KMS-11 (cell line): Measurements from ENCODE around the gene PPIF.
A peak's percentile ranks its signal among the peaks of the same experiment; 100 is the strongest.

Experiments
- H2AFZ ChIP-seq: fragments of 200-600 bp; sonication (generic); 2 replicates; pipeline ENCODE4 v1.6.1; 2016; ENCODE audit warnings: antibody characterized with exemption, mixed run types, low read depth
- H3K27ac ChIP-seq: fragments of 200-600 bp; sonication (generic); 2 replicates; pipeline ENCODE4 v1.6.1; 2016; ENCODE audit warnings: mild to moderate bottlenecking, mixed run types
- H3K27me3 ChIP-seq: fragments of 200-600 bp; sonication (generic); 2 replicates; pipeline ENCODE4 v1.6.1; 2017; ENCODE audit warnings: mild to moderate bottlenecking, low read depth, mixed run types, moderate library complexity; ENCODE audit not compliant: insufficient read depth
- H3K36me3 ChIP-seq: fragments of 200-600 bp; sonication (generic); 2 replicates; pipeline ENCODE4 v1.6.1; 2017; ENCODE audit warnings: mild to moderate bottlenecking, mixed run types; ENCODE audit not compliant: insufficient read depth
- H3K4me1 ChIP-seq: fragments of 200-600 bp; sonication (generic); 2 replicates; pipeline ENCODE4 v1.6.1; 2016; ENCODE audit warnings: mild to moderate bottlenecking, low read depth, mixed run types; ENCODE audit not compliant: poor library complexity, severe bottlenecking
- H3K4me2 ChIP-seq: fragments of 200-600 bp; sonication (generic); 2 replicates; pipeline ENCODE4 v1.7.0; 2016; ENCODE audit warnings: mild to moderate bottlenecking, mixed run types
- H3K4me3 ChIP-seq: fragments of 200-600 bp; sonication (generic); IDR thresholded peaks from 2 replicates; pipeline ENCODE4 v1.6.1; 2017; ENCODE audit warnings: low read depth, low read length, mixed read lengths; ENCODE audit not compliant: insufficient read depth
- H3K79me2 ChIP-seq: fragments of 200-600 bp; sonication (generic); 2 replicates; pipeline ENCODE4 v1.6.1; 2016; ENCODE audit warnings: low read depth, mixed run types; ENCODE audit not compliant: insufficient read depth
- H3K9ac ChIP-seq: fragments of 200-600 bp; sonication (generic); 2 replicates; pipeline ENCODE4 v1.6.1; 2016; ENCODE audit warnings: mild to moderate bottlenecking, mixed run types
- H4K20me1 ChIP-seq: fragments of 200-600 bp; sonication (generic); 2 replicates; pipeline ENCODE4 v1.6.1; 2016; ENCODE audit warnings: mild to moderate bottlenecking, mixed run types; ENCODE audit not compliant: insufficient read depth
- TF ChIP-seq, protein P1 (sequence below): fragments of 200-600 bp; sonication (generic); conservative IDR thresholded peaks from 2 replicates; pipeline ENCODE4 v1.6.1; 2017; ENCODE audit warnings: low read depth, mild to moderate bottlenecking, antibody characterized with exemption, low read length, moderate library complexity, mixed read lengths

PPIF gene

DNA sequence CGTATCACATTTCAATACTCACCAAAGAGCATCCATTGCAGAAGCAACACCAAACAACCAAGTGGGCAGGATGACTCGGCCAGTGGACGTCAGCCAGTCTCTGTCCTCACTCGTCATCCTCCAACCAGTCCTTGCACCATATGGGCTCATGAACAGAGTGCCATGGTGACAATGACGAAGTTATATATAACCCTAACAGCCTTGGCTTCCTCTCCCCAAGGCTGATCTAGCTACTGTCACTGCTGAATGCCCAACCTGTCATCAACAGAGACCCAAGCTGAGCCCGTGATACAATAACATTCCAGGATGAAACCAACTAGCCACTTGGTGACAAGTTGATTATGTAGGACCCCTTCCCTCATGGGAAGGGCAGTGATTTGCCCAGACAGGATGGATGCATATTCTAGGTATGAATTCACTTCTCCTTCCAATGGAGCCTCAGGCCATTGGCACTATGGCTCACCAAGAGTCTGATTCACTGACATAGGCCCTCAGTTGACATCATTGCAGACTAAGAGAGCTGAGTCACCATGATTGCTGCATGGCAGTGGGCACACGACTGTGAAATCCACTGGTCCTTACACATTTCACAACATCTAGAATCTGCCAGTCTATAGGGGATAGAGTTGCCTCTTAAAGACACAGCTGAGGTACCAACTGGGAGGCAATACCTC, 26.3 kb upstream of the PPIF start:
- H3K4me1 ChIP-seq = peaks cover 83% of the 10 kb centered on the region
- no peaks in the 10 kb centered on the region for H3K79me2 ChIP-seq
- no peak overlapping the region for H3K4me3 ChIP-seq
- no peak overlapping the region for H2AFZ ChIP-seq
- H3K9ac ChIP-seq = no peak overlapping the region
- peak overlapping the region; percentile 12; the same call in 1 of the 2 replicates for H3K4me2 ChIP-seq
- no peaks in the 10 kb centered on the region for H4K20me1 ChIP-seq
- TF ChIP-seq, protein P1, sequence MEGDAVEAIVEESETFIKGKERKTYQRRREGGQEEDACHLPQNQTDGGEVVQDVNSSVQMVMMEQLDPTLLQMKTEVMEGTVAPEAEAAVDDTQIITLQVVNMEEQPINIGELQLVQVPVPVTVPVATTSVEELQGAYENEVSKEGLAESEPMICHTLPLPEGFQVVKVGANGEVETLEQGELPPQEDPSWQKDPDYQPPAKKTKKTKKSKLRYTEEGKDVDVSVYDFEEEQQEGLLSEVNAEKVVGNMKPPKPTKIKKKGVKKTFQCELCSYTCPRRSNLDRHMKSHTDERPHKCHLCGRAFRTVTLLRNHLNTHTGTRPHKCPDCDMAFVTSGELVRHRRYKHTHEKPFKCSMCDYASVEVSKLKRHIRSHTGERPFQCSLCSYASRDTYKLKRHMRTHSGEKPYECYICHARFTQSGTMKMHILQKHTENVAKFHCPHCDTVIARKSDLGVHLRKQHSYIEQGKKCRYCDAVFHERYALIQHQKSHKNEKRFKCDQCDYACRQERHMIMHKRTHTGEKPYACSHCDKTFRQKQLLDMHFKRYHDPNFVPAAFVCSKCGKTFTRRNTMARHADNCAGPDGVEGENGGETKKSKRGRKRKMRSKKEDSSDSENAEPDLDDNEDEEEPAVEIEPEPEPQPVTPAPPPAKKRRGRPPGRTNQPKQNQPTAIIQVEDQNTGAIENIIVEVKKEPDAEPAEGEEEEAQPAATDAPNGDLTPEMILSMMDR = no peak
- H3K27ac ChIP-seq = no peak overlapping the region
- H3K27me3 ChIP-seq = no peaks in the 10 kb centered on the region
- H3K36me3 ChIP-seq = no peaks in the 10 kb centered on the region

DNA sequence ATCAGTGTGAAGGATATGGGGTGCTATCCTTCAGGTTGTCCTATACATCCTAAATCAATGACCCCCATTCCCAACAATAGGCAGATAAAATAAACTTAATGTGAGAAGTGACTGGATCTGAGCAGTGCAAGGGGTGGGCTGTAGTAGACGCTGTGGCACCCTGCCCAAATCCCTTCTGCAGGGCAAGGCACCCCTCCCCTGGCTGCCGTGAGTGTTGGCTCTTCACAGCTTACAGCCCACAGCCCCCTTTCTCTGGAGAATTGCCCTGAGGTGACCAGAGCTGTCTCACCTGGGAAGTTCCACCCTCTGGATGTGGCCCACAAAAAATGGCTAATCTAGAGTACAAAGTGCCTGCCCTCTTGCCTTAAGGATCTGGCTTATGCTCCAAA, 25.8 kb upstream of the PPIF start:
- Histone ChIP-seq H3K79me2 (no peaks in the 10 kb centered on the region), H3K4me1 (peaks cover 77% of the 10 kb centered on the region), H3K27ac (no peak overlapping the region), H3K27me3 (no peaks in the 10 kb centered on the region), H4K20me1 (no peaks in the 10 kb centered on the region), H3K4me3 (no peak overlapping the region), H3K36me3 (no peaks in the 10 kb centered on the region), H3K9ac (no peak overlapping the region), H3K4me2 (peak overlapping the region; percentile 12; the same call in 1 of the 2 replicates), H2AFZ (no peak overlapping the region)
- TF ChIP-seq, protein P1 = no peak

DNA sequence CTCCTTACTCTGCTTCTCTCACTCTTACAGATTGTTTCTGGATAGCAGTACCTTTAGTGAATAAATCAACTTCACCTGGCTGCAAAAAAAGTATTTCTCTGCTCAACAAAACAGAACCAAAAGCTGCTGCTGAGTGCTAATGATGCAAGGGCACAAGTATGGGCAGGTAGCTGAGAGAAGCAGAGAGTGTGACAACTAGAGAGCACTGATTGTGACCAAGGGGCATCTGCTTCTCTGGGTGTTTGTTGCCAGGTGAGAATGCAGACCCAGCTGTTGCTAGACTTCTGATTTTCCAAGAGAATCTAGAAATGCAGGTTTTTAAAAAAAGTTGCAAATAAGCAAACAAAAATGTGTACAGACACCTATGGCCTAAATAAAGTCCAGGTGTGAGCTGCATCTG, 25.3 kb upstream of the PPIF start:
- H3K4me2 ChIP-seq = peak overlapping the region; percentile 12; the same call in 1 of the 2 replicates
- no peak overlapping the region for H3K4me3 ChIP-seq
- H3K79me2 ChIP-seq = no peaks in the 10 kb centered on the region
- peaks cover 73% of the 10 kb centered on the region for H3K4me1 ChIP-seq
- H3K27me3 ChIP-seq = no peaks in the 10 kb centered on the region
- no peak overlapping the region for H2AFZ ChIP-seq
- H3K9ac ChIP-seq = no peak overlapping the region
- TF ChIP-seq, protein P1 = no peak
- H3K36me3 ChIP-seq = no peaks in the 10 kb centered on the region
- no peak overlapping the region; the same call in 1 of the 2 replicates for H3K27ac ChIP-seq
- no peaks in the 10 kb centered on the region for H4K20me1 ChIP-seq

DNA sequence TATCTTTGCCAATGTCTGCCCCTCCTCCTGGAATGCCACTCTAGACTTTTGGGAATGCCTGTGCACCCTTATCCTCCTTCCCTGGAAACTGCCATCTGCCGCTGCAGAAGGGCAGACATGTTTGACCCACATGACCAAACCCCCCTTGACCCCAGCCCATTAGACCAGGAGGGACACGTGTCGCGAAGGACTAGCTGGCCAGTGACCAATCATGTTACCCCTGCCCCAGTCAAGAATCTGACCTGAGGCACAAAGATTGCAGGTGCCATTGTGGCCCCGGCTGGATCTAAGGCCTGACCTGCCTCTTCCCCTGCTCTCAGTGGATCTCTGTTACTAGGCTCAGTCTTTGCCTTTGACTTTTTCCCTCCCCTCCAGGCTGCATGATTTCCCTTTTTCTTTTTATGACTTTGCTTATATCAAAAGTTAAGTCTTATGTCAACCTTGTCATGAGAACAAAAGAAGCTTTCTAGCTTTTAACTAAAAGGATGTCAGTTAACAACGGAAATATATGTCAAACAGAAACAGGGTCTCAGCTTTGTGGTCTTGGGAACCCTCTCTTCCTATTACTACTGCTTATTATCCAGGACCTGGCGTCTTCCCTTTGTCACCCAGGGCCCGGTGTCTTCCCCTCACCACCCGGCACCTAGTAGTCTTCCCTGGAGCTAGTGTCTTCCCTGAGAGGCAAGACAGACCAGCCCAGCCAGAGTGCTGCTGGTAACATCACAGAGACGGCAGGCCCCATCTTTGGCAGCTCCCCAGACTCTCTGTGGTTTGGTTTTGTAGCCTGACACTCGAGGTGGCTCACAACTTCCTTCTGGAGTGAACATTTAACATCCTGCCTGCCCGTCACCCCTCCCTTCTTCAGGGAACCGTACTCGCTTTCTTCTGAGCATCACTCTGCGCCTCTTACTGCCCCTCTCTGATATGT, 24.4 kb upstream of the PPIF start:
- TF ChIP-seq, protein P1 = no peak
- Histone ChIP-seq H2AFZ (peak overlapping the region; percentile 52), H3K36me3 (no peaks in the 10 kb centered on the region), H3K9ac (peak overlapping the region; percentile 46; the same call in 1 of the 2 replicates), H3K4me3 (no peak overlapping the region), H3K4me2 (peak overlapping the region; percentile 78), H3K4me1 (peaks cover 66% of the 10 kb centered on the region), H3K27ac (peak overlapping the region; percentile 70), H3K27me3 (no peaks in the 10 kb centered on the region), H3K79me2 (no peaks in the 10 kb centered on the region), H4K20me1 (no peaks in the 10 kb centered on the region)
